NT2/D1 (cell line): ENCODE measurements around the gene HSD17B8.

Source experiments
- YY1 ChIP-seq: IDR thresholded peaks from 2 replicates; pipeline ENCODE4 v1.6.1; 2011; ENCODE audit not compliant: insufficient read length, insufficient read depth
- ZNF274 ChIP-seq: IDR thresholded peaks from 2 replicates; pipeline ENCODE4 v1.6.1; 2011; ENCODE audit warnings: mild to moderate bottlenecking, low read depth, low read length

- TF ChIP-seq ZNF274 (no peak), YY1 (no peak)
Observed at GRCh38 chr6:33237741-33238140, 33.3 kb downstream of the HSD17B8 start.
